Measurements from ENCODE around the gene PHF23.
A peak's percentile ranks its signal among the peaks of the same experiment; 100 is the strongest.
"Not testable (repeated sequence)": the region's sequence is repeated elsewhere in the genome, so short reads cannot be mapped to it uniquely, and the experiment has no call there.

PHF23 gene

GRCh38 chr17:7258731-7259554, 19.7 kb upstream of the PHF23 start:
- DNase-seq (ENCODE audit: low spot score) = no peak

- no peak for DNase-seq (ENCODE audit: low spot score)
Measured at GRCh38 chr17:7256766-7257456, 17.7 kb upstream of the PHF23 start.

GRCh38 chr17:7254511-7254910, 15.3 kb upstream of the PHF23 start:
- DNase-seq (ENCODE audit: low spot score) = no peak

DNA sequence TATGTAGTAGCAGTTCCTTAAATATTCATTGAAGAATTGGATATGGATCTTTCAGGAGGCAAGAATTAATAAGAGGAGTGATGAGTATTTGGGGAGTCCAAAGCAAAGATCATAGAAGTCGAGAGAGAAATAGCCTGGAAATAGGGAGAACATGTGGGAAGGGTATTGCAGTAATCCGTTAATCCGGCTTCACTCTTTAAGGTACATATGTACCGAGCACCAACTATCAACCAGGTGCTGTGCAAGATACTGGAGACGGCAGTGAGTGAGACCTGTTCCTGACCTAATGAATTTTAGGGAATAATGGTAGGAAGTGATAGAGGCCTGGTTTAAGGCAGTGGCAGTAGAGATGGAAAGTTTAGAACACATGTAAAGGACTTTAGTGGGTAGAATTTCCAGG, 13.8 kb upstream of the PHF23 start:
- DNase-seq (ENCODE audit: low spot score) = no peak

- DNase-seq (ENCODE audit: low spot score) = peak; percentile 94
Measured at GRCh38 chr17:7252176-7253043, 13.2 kb upstream of the PHF23 start, which contains the start of gene ELP5. ELP5 (plus strand) TSS chr17:7252215; CDS start chr17:7252551, 336 bp downstream.

DNA sequence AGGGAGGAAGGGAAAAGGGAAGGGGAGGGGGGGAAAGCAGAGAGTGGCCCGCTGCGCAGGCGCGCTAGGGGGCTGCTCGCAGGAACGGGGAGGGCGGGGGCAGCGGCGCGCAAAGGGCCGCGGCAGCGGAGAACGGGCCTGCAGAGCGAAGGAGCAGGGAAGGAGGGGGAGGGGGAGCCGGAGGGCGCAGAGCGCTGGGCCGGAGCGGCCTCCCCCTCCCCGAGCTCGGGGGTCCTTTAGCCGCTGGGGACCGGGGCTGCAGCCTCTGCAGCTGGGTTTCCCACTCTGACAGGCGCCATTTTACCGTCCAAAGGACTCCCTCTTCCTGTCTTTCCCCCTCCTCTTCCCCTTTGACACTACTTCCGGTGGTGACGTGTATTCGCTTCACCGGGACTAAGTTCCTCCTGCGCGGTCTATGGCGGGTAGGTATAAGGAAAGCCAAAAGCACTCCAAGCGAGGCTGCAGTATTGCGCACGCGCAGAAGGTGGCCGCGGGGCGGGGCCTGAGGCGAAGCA, 12.5 kb upstream of the PHF23 start, which contains the start of gene CTDNEP1:
TSS of gene CTDNEP1 (minus strand) at position 74 of the 515 bp plus-strand sequence. CDS start 438 bp downstream, outside the sequence.
- peak; percentile 99 for DNase-seq (ENCODE audit: low spot score)

GRCh38 chr17:7250695-7251627, 11.7 kb upstream of the PHF23 start:
- DNase-seq (ENCODE audit: low spot score) = no peak

- no peak for DNase-seq (ENCODE audit: low spot score)
Measured at GRCh38 chr17:7249830-7250229, 10.6 kb upstream of the PHF23 start.

DNA sequence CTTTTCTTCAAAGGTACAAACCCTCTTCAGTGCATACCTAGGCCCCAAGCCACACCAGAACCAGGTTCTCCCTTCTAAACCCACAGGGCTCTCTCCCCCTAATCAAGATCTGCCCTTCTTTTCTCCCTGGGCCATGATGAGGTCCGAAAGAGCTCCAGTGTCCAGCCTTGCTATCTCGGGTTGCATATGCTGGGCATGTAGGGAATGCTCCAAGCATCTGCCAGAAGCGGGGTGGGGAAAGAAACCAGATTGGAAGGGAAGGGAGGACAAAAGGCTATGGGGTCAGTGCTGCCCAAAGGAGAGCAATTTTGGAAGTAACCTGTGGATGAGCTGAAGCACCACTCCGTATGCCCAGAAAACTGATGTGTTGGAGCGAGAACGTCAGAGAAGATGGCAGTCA, 10.0 kb upstream of the PHF23 start:
- no peak for DNase-seq (ENCODE audit: low spot score)

GRCh38 chr17:7248796-7249195, 9.5 kb upstream of the PHF23 start:
- DNase-seq (ENCODE audit: low spot score) = no peak

DNA sequence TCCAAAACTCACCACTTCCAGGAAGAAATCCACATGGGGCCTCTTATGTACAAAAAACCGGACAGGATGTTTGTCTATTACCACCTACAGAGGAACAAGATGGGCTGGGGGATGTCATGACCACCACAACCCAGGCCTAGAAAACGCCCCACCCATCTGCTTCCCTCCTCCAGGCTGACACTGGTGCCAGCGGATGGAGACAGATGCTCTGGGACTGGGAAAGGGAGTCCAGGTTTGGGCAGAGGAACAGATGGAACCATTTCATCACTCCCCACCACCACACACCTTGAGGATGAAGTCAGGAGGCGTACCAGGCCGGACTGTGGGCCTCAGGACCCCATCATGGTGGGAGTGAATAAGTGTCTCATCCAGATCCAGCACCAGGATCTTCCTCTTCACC, 7.5 kb upstream of the PHF23 start:
- DNase-seq (ENCODE audit: low spot score) = no peak

DNA sequence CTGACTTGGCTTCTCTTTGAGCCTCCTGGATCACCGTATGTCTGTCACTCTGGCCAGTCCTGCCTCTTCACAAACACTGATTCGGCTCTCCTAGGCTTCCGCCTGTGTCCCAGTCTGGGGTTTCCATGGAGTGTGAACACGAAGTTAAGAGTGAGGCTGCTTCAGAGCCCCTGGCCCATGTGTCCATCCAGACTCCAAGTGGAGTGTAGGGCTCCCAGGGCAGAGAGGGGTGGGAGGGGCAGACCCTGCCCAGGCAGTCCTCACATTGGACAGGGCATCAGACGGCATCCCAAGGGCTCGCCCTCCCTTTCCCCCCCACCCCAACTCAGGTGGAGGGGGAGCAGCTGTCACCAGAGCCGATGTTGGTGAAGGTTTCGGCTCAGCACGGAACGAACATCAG, 4.6 kb upstream of the PHF23 start:
- DNase-seq (ENCODE audit: low spot score) = not testable (repeated sequence)

DNA sequence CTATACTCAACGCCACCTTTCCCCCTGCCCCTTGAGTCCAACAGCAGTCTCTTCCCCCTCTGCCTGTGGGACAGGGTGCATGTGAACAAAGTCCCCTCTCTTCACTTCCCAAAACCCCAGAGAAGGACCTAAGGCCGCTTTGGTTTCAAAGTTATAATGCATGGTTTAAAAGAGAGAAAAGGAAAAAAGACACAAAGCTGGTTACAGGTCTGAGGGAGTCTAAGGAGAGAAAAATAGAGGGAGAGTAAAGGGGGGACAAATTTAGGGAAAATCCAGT, 4.1 kb upstream of the PHF23 start:
- no peak for DNase-seq (ENCODE audit: low spot score)

GRCh38 chr17:7242717-7243452, 3.6 kb upstream of the PHF23 start:
- peak; percentile 94 for DNase-seq (ENCODE audit: low spot score)

GRCh38 chr17:7241783-7242716, 2.8 kb upstream of the PHF23 start, which contains the start of gene GABARAP:
GABARAP (minus strand) TSS chr17:7242449; CDS start chr17:7242330, 119 bp downstream.
- peak; percentile 86 for DNase-seq (ENCODE audit: low spot score)

DNA sequence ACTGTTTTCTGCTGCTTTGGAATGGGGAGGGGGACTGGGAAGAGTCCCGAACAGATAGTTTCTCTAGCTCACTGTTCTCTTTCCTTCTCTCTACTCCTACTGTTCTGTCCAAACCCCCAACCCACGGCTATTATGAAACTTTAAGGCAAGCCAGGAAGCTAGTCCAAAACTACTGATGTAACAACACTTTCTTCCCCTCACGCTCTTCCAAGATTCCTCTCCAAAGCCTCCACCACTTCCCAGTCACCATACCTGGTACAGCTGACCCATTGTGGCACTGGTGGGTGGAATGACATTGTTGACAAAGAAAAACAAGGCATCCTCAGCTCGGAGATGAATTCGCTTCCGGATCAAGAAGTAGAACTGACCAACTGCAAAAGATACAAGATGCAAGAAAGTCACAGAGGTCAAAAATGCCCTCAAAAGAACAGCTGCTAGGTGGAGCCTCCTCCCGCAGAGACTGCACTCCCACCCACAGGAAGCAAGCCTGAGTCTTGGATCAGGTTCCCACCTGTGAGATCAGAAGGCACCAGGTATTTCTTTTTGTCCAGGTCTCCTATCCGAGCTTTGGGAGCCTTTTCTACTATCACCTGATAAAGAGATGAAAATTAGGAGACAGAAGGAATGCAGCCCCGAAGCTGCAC, 2.0 kb upstream of the PHF23 start:
- DNase-seq (ENCODE audit: low spot score) = no peak

DNA sequence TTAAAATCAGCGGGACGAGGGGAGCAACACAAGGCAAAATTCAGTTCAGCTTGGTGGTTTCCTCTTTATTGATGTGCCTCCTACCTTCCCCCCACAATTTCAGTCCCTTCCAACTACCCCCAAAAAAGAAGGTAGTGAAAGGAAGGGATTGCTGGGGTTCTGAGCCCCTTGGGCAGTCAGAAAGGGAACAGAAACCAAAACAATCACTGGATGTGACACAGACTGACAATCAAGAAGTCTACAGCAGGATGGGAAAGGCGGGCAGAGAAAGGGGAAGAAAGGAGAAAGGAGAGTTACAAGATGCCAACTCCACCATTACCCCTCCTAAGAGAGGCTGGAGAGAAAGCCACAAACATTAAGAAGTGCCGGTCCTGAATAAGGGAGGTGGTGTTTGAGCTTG, 1.1 kb upstream of the PHF23 start:
- DNase-seq (ENCODE audit: low spot score) = no peak

DNA sequence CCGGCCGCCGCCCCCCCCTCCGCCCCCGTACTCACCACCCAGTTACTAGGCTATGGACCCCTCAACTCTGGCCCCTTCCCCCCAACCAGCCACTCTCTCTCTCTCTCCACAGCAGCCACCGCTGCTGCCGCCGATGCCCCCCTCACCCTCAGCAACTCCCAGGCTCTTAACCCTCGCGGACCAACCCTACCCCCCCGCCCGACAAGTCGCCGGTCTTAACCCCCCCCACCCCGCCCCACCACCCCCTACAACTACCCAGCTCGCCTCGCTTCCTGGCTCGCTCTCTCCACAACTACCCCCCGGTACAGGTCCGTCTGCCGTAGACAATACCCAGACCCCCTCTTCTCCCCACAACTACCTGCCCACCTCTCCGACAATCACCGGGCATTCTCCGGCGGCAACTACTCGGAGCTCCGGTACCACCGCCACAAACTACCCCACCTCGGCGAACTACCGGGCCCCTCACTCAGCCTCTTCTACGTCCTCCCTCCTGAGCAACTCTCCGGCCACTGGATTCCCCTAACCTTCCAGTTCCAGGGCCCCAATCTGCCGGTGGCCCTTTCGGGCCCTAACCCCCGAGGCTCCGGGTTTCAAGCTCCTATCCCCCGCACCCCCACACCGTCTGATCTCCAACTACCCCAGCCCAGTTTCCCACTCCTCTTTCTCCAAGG, 702 bp downstream of the PHF23 start:
- DNase-seq (ENCODE audit: low spot score) = peak; percentile 62

Data from hepatic stellate cell (primary cell).